GM18508 (cell line): ENCODE results near the gene ARPIN.
"Not testable (repeated sequence)": the region's sequence is repeated elsewhere in the genome, so short reads cannot be mapped to it uniquely, and the experiment has no call there.

Source experiments
- ATAC-seq: cut with Tn5 transposase; IDR thresholded peaks from one replicate; pipeline ENCODE4 v1.9.1; 2021; ENCODE audit warnings: moderate number of reproducible peaks; ENCODE audit not compliant: insufficient read depth, unreplicated experiment

The ARPIN gene

GRCh38 chr15:89883518-89883917, 29.2 kb downstream of the ARPIN start:
- ATAC-seq, result no peak

- ATAC-seq, result no peak
Measured at GRCh38 chr15:89880727-89881126, 32.0 kb downstream of the ARPIN start.

GRCh38 chr15:89878323-89878722, 34.4 kb downstream of the ARPIN start:
- no peak for ATAC-seq

GRCh38 chr15:89877083-89877425, 35.7 kb downstream of the ARPIN start:
- ATAC-seq, result no peak

- ATAC-seq, result no peak
Measured at GRCh38 chr15:89876396-89877082, 36.2 kb downstream of the ARPIN start.

GRCh38 chr15:89875741-89876140, 37.0 kb downstream of the ARPIN start:
- no peak for ATAC-seq

- no peak for ATAC-seq
Measured at GRCh38 chr15:89874926-89875564, 37.7 kb downstream of the ARPIN start.

GRCh38 chr15:89870688-89871288, 42.0 kb downstream of the ARPIN start:
- no peak for ATAC-seq

- ATAC-seq, result no peak
Measured at GRCh38 chr15:89870006-89870405, 42.7 kb downstream of the ARPIN start.

GRCh38 chr15:89869490-89869889, 43.3 kb downstream of the ARPIN start:
- ATAC-seq, result not testable (repeated sequence)

GRCh38 chr15:89864958-89865739, 47.6 kb downstream of the ARPIN start:
- no peak for ATAC-seq

GRCh38 chr15:89863918-89864317, 48.8 kb downstream of the ARPIN start:
- ATAC-seq, result no peak

- no peak for ATAC-seq
Measured at GRCh38 chr15:89860891-89861290, 51.9 kb downstream of the ARPIN start.

GRCh38 chr15:89860431-89860830, 52.3 kb downstream of the ARPIN start:
- no peak for ATAC-seq

GRCh38 chr15:89858661-89859458, 53.9 kb downstream of the ARPIN start:
- no peak for ATAC-seq

- no peak for ATAC-seq
Measured at GRCh38 chr15:89857673-89858072, 55.1 kb downstream of the ARPIN start.

- ATAC-seq, result no peak
Measured at GRCh38 chr15:89855948-89856347, 56.8 kb downstream of the ARPIN start.

GRCh38 chr15:89854863-89855262, 57.9 kb downstream of the ARPIN start:
- not testable (repeated sequence) for ATAC-seq

- no peak for ATAC-seq
Measured at GRCh38 chr15:89852342-89852995, 60.3 kb downstream of the ARPIN start.
